Measurements from ENCODE around the gene TNNI3.

TNNI3 gene

DNA sequence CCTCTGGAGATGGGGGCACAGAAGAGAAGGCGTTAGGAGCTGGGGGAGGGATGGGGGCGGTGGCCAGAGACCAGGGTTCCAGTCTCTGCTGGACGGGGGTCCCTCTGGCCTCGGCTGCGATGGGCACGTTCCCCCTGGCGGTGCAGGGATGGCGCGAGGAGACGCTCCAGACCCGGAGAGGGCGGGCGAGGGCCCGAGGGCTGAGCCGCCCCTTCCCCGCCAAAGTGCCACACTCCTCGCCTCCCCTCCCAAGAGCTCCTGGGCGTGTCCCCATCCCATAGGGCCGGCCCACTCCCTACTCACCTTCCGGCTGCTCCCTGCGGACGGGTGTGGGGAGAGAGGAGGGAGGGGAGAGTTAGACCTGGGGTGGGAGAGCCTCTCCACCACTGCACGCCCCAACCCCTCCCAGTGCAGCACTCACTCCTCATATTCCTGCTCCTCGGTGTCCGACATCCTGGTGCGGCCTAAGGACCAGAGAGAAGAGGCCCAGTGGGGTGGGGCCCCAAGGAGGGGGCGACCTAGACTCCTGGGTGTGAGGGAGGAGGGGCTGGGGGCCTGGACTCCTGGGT is 10.7 kb downstream of the TNNI3 start:
- no peak for DNase-seq (ENCODE audit: low read depth)

DNA sequence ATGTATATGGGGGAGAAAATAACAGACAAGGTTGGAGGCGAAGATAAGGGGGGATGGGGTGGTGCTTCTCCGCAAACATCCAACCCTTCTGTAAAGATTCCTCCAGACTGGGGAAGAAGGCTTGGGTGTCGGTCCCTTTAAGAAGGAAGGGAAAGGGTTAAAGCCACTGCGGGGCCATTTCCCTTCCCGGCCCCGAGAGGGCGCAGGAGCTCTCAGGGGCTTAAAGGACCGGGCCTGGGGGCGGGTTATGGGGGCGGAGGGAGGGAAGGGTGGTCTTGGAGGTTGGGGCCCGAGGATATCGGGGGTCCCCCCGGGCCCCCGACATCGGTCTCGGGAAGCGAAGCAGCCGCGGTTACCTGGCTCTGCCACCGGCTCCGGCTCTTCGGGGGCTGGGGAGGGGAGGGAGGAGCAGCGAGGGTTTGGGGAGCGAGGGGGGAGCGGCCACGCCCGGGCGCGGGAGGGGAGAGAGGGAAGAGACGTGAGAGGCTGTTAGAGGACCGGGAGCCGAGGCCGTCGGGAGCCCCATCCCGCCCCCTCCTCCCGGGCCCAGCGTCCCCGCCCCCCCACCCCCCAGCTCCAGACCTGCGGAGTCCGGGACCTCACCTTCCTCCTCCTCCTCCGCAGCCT is 11.3 kb downstream of the TNNI3 start:
- DNase-seq (ENCODE audit: low read depth), result no peak

DNA sequence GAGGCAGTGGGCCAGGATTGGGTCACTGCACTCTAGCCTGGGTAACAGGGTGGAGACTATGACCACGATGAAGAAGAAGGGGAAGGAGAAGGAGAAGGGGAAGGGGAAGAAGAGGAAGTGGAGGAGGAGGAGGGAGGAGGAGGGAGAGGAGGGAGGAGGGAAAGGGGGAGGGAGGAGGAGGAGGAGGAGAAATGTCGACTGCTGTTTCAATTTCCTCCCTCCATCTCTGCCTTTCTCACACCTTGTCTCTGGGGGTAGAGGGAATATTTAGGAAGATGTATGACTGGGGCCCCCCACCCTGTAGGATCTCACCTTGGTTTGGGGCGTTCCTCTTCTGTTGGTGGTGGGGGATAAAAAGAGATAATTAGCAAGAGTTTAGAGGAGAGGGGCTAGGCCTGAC is 12.3 kb downstream of the TNNI3 start:
- DNase-seq (ENCODE audit: low read depth), result no peak

DNA sequence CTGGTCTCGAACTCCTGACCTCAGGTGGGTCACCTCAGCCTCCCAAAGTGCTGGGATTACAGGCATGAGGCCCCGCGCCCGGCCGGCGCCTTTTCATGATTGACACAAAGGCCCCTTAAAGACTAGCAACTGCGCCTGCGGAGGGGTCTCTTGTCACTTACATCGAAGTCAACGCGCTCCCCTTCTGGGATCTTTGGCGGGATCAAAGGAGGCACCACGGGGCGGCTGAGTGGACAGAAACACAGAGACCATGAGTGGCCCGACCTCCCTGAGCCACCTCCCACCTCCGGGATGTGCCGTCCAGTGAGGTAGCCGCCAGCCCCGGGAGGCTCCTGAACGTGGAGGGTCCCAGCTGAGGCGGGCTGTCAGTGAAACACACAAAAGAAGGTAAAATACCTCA is 15.8 kb downstream of the TNNI3 start:
- no peak for DNase-seq (ENCODE audit: low read depth)

DNA sequence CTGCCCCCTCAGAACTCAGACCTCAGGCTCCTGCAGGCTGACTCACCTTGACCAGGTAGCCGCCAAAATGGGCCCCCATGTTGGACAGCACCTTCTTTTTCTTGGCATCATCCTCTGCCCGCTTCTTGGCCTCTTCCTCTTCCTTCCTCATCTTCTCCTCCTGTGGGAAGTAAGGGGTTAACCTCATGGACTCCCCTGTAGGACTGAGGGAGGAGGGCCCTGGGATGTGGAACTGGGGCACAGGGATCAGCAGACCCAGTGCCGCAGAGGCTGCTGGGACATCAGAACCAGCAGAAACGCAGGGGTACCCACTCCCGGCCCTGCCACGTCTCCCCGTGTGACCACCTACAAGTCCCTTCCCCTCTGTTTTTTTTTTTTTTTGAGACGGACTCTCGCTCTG is 19.6 kb downstream of the TNNI3 start:
- DNase-seq (ENCODE audit: low read depth), result no peak

DNA sequence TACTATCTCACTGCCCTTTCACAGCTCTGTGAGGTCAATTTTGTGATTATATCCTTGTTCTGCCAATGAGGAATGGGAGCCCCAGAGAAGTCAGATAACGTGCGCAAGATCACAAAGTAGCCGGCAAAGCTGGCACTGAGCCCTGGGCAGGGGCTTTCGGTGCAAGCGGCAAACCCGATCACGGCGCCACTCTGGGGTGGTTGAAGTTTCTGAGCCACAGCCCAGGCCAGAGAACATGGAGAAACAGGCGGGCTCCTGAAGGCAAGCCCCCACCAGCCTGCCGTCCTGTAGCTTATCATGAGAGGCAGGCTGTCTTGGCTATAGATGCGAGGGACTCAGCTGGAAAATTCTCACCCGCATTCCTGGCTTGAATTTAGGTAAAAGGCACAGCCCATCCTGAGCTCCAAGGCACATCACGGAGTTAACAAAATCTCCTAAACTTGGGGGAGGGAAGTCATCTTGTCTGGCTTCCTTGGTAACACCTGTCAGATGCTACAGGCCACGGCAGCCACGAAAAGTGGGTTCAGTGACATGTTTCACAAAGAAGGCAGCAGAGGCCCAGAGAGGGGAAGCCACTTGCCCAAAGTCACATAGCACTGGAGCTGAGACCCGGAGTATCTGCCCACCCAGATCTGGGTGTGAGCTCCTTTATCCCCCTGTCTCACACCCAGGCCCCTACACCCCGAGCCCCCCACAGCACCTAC is 21.0 kb downstream of the TNNI3 start:
- DNase-seq (ENCODE audit: low read depth), result no peak

DNA sequence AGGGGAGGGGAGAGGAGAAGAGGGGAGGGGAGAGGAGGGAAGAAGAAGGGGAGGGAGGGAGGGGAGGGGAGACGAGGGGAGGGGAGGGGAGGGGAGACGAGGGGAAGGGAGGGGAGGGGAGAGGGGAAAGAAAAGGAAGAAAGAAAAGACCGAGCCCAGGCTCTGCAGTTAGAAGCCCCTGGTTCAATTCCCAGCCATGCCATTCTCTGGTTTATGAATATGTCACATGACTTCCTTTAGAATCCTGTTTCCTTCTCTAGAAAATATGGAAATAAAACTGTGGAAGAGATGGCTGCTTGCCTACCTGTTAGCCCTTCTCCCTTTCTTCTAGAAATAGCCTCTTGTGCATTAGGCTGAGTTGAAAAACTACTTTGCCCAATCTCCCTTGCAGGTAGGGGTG is 22.8 kb downstream of the TNNI3 start:
- DNase-seq (ENCODE audit: low read depth), result no peak

DNA sequence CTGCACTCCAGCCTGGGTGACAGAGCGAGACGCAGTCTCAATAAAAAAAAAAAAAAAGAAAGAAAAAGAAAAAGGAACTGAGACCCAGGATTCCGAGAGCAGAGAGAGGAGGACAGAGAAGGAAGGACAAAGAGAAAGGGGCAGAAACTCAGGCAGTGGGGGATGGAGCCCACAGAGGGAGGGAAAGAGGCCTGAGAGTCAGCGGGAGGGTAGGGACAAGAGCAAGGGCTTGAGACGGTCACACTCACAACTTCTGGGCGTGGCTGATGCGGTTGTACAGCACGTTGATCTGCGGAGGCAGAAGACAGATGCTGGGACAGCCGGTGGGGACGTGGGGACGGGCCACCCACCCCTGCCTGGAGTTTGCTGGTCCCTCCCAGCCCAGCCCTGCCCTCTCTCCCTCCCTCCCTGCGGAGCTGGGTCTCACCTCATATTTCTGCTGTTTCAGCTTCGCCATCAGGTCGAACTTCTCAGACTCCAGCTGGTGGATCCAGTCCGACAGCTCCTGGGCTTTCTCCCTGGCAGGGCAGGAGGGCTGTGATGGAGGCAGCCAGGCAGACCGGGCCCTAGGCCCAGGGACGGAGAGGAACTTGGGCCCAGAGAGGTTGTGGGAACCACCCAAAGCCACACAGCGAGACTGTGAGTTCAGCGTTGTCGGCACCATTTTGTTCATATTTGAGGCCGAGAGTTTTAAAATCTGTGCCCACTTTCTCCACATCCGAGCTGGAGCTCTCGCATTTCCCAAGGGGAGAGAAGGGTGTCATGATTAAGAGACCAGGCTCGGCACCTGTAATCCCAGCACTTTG is 23.7 kb downstream of the TNNI3 start:
- no peak for DNase-seq (ENCODE audit: low read depth)

DNA sequence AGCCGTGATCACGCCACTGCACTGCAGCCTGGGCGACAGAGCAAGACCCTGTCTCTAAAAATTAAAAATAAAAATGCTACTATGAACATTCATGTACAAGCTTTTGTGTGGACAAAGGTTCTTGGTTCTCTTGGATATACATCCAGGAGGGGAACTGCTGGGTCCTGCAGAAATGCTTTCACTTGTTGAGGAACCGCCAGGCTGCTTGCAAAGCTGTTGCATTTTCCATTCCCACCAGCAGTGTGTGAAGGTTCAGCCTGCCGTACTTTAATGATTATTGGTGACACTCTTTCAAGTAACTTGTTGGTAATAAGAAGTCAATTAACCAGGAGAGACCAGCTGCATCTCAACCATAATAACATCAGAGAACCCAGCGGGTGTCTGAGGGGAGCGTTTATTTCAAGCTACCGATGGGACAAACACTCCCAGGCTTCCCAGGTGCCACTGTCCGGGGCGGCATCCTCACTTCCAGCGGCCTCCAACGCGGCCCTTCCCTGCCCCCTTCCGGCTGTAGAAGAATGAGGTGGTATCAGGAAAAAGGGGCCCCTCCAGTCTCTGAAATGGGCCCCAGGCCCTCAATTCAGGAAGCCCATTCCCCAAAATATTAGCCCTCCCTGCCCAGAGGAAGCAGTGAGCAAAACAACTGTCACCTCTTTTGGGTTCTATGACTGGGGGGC is 24.9 kb downstream of the TNNI3 start:
- no peak for DNase-seq (ENCODE audit: low read depth)

DNA sequence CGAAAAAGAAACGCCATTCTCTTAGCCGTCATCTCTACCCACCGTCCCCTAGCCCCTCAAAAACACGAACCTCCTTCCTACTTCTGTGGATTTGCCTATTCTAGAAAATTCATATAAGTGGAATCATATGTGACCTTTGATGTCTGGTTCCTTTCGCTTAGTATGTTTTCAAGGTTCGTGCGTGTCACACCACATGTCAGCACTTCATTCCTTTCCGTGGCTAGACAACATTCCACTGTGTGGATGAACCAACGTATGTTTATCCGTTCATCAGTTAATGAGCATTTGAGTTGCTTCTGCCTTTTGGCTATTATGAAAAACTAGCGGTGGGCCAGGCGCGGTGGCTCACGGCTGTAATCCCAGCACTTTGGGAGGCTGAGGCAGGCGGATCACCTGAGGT is 26.1 kb downstream of the TNNI3 start:
- DNase-seq (ENCODE audit: low read depth), result no peak

DNA sequence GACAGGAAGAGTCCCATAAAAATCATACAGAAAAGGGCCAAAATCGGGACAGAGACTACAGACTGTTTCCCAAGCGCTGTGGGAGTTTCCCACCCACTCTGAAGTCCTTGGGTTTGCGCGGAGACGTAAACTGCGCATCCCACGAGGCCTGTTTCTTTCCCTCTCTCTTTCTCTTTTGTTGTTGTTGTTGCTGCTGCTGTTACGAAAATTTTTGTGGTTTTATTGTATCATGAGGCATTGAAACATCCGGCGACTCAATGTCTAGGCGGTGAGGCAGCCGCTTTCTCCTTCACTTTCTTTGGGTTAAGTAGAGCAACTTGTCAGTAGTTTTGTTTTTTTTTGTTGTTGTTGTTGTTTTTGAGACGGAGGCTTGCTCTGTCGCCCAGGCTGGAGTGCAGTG is 38.5 kb downstream of the TNNI3 start:
- DNase-seq (ENCODE audit: low read depth), result no peak

DNA sequence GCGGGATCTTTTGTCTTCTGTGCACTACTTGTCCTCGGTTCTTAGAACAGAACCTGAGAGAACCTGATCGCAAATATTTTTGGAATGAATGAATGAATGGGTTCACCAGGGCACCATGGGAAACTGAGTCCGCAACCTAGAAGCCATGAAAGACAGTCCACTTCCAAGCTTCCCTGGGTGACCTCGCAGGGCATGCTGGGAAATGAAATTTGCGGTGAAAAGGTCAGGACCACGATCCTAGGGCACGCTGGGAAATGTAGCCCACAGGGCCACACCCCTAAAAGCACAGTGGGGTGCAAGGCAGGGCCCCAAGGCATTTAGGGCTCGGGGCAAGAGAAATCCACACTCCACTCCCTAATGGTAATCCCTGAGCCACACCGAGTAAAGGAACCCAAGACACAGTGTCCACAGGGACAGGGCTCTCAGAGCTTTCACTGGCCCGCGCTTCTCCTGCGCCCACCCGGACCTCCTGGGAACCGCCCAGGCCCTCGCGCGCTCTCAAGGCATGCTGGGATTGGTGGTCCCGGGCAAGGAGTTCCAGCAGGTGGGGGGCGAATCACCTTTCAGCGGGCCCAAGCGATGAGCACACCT is 39.0 kb downstream of the TNNI3 start:
- DNase-seq (ENCODE audit: low read depth), result no peak

DNA sequence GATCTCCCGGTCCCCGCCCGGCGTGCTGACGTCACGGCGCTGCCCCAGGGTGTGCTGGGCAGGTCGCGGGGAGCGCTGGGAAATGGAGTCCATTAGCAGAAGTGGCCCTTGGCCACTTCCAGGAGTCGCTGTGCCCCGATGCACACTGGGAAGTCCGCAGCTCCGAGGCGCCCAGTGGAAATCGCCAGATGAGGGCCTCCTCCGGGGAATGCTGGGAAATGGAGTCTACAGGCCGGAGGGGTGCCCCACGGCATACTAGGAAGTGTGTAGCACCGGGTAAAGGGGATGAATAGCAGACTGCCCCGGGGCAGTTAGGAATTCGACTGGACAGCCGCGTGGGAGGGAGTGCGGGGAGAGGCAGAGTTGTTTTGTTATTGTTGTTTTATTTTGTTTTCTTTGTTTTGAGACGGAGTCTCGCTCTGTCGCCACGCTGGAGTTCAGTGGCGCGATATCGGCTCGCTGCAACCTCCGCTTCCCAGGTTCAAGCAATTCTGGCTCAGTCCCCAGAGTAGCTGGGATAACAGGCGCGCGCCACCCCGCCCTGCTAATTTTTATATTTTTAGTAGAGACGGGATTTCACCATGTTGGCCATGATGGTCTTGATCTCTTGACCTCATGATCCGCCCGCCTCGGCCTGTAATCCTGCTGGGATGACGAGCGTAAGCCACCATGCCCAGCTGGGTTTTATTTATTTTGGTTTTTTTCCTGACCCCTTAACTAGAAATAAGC is 39.7 kb downstream of the TNNI3 start:
- peak; percentile 93 for DNase-seq (ENCODE audit: low read depth)

DNA sequence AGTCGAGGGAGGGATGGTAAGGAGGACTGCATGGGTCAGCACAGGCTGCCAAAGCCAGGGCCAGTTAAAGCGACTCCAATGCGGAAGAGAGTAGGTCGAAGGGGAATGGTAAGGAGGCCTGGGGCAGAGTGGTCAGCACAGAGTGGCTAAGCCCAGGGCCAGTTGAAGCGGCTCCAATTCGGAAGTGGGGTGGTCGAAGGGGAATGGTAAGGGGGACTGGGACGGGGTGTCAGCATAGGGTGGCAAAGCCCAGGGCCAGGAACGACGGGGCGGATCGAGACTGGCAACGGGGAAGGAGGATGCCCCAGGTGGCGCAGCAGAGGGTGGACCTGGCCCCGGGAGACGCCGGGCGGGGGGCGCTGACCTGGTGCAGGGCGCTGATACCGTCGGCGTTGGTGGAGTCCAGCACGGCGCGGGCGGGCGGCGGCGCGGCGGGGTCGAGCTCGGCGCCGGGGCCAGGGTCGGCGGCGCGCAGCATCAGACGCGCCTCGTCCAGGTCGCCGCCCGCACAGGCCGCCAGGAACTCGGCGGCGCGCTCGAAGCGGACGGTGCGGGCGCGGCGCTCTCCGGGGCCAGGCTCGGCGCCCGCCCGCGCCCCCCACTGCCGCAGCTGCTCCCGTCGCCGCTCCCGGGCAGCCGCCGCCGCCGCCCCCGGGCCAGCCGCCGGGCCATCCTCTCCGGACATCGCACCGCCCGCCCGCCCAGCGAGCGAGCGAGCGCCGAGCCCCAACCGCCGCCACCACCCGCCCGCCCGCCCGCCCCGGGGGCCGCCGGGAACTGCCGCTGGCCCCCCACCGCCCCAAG is 40.5 kb downstream of the TNNI3 start, which contains the start of gene PPP1R12C:
PPP1R12C (minus strand) TSS at position 779 of the 804 bp plus-strand sequence; CDS start at position 685, 94 bp downstream.
- DNase-seq (ENCODE audit: low read depth), result no peak

DNA sequence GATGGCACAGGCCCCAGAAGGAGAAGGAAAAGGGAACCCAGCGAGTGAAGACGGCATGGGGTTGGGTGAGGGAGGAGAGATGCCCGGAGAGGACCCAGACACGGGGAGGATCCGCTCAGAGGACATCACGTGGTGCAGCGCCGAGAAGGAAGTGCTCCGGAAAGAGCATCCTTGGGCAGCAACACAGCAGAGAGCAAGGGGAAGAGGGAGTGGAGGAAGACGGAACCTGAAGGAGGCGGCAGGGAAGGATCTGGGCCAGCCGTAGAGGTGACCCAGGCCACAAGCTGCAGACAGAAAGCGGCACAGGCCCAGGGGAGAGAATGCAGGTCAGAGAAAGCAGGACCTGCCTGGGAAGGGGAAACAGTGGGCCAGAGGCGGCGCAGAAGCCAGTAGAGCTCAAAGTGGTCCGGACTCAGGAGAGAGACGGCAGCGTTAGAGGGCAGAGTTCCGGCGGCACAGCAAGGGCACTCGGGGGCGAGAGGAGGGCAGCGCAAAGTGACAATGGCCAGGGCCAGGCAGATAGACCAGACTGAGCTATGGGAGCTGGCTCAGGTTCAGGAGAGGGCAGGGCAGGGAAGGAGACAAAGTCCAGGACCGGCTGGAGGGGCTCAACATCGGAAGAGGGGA is 41.2 kb downstream of the TNNI3 start:
- peak; percentile 30 for DNase-seq (ENCODE audit: low read depth)

DNA sequence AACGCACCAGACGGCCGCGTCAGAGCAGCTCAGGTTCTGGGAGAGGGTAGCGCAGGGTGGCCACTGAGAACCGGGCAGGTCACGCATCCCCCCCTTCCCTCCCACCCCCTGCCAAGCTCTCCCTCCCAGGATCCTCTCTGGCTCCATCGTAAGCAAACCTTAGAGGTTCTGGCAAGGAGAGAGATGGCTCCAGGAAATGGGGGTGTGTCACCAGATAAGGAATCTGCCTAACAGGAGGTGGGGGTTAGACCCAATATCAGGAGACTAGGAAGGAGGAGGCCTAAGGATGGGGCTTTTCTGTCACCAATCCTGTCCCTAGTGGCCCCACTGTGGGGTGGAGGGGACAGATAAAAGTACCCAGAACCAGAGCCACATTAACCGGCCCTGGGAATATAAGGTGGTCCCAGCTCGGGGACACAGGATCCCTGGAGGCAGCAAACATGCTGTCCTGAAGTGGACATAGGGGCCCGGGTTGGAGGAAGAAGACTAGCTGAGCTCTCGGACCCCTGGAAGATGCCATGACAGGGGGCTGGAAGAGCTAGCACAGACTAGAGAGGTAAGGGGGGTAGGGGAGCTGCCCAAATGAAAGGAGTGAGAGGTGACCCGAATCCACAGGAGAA is 42.0 kb downstream of the TNNI3 start:
- DNase-seq (ENCODE audit: low read depth), result no peak

DNA sequence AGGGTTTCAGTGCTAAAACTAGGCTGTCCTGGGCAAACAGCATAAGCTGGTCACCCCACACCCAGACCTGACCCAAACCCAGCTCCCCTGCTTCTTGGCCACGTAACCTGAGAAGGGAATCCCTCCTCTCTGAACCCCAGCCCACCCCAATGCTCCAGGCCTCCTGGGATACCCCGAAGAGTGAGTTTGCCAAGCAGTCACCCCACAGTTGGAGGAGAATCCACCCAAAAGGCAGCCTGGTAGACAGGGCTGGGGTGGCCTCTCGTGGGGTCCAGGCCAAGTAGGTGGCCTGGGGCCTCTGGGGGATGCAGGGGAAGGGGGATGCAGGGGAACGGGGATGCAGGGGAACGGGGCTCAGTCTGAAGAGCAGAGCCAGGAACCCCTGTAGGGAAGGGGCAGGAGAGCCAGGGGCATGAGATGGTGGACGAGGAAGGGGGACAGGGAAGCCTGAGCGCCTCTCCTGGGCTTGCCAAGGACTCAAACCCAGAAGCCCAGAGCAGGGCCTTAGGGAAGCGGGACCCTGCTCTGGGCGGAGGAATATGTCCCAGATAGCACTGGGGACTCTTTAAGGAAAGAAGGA is 42.9 kb downstream of the TNNI3 start:
- DNase-seq (ENCODE audit: low read depth), result no peak

DNA sequence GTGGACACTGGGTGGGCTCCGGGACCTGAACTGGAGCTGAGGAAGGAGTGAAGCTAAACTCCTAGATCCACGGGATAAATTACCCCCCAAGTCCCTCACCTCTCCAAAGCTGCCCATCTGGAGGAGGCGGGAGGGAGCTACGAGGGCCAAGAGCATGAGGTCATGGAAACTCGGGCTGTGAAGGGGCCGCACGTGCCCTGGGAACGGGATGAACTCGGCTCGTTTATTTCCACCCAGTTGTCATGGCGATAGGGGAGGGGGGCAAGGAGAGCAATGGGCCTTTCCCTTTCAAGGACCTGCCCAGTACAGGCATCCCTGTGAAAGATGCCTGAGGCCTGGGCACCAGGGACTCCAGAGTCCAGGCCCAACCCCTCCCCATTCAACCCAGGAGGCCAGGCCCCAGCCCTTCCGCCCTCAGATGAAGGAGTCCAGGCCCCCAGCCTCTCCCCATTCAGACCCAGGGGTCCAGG is 43.9 kb downstream of the TNNI3 start:
- no peak for DNase-seq (ENCODE audit: low read depth)

Data from activated T-cell treated with anti-CD3 and anti-CD28 coated beads for 1 hour (primary cell).